H9 (cell line): Measurements from ENCODE around the gene ANXA4. TPM values are rescaled to one million over a fixed set of nuclear protein-coding genes. Genes with fewer than 3 reads are reported as not detected.

Experiments
- DNase-seq: peaks from one replicate; pipeline ENCODE4 v3.0.0-alpha.2; 2017
- H2AFZ ChIP-seq: one replicate; pipeline ENCODE4 v1.6.1; 2013; ENCODE audit warnings: mild to moderate bottlenecking, low read length, control low read depth, moderate library complexity
- H2AK5ac ChIP-seq: 2 replicates; pipeline ENCODE4 v1.6.1; 2013; ENCODE audit warnings: low read length, control low read depth, mixed read lengths; ENCODE audit not compliant: insufficient read length
- H2BK120ac ChIP-seq: one replicate; pipeline ENCODE4 v1.6.1; 2013; ENCODE audit warnings: low read depth, mild to moderate bottlenecking, low read length, control low read depth, inconsistent platforms; ENCODE audit not compliant: poor library complexity, severe bottlenecking
- H2BK12ac ChIP-seq: 2 replicates; pipeline ENCODE4 v1.6.1; 2013; ENCODE audit warnings: low read length, control low read depth, mixed read lengths, low read depth; ENCODE audit not compliant: insufficient read length
- H2BK15ac ChIP-seq: 2 replicates; pipeline ENCODE4 v1.6.1; 2013; ENCODE audit warnings: low read depth, low read length, control low read depth
- H2BK20ac ChIP-seq: one replicate; pipeline ENCODE4 v1.6.1; 2013; ENCODE audit warnings: low read depth, mild to moderate bottlenecking, low read length, control low read depth, inconsistent platforms; ENCODE audit not compliant: poor library complexity, severe bottlenecking
- H2BK5ac ChIP-seq: 2 replicates; pipeline ENCODE4 v1.6.1; 2013; ENCODE audit warnings: low read length, control low read depth, mixed read lengths; ENCODE audit not compliant: insufficient read length
- H3K14ac ChIP-seq: 2 replicates; pipeline ENCODE4 v1.6.1; 2013; ENCODE audit warnings: low read length, control low read depth; ENCODE audit not compliant: insufficient read depth
- H3K18ac ChIP-seq: 2 replicates; pipeline ENCODE4 v1.6.1; 2013; ENCODE audit warnings: low read depth, mild to moderate bottlenecking, mixed read lengths, low read length, control low read depth; ENCODE audit not compliant: insufficient read length
- H3K23ac ChIP-seq: 2 replicates; pipeline ENCODE4 v1.6.1; 2013; ENCODE audit warnings: low read length, control low read depth, mixed read lengths, low read depth; ENCODE audit not compliant: insufficient read length
- H3K23me2 ChIP-seq: 2 replicates; pipeline ENCODE4 v1.6.1; 2013; ENCODE audit warnings: low read depth, mild to moderate bottlenecking, mixed read lengths, low read length, control low read depth; ENCODE audit not compliant: insufficient read length, poor library complexity, severe bottlenecking
- H3K27ac ChIP-seq: 2 replicates; pipeline ENCODE4 v1.5.1; 2013; ENCODE audit warnings: low read length, control low read depth, mixed read lengths, low read depth; ENCODE audit not compliant: insufficient read length
- H3K27me3 ChIP-seq: 2 replicates; pipeline ENCODE4 v1.6.1; 2013; ENCODE audit warnings: low read length, control low read depth, inconsistent platforms; ENCODE audit not compliant: insufficient read depth
- H3K4ac ChIP-seq: 2 replicates; pipeline ENCODE4 v1.6.1; 2013; ENCODE audit warnings: low read depth, mild to moderate bottlenecking, control low read depth, inconsistent platforms, low read length, moderate library complexity
- H3K4me1 ChIP-seq: 2 replicates; pipeline ENCODE4 v1.6.1; 2013; ENCODE audit warnings: low read length, control low read depth, inconsistent platforms; ENCODE audit not compliant: insufficient read depth
- H3K4me2 ChIP-seq: 2 replicates; pipeline ENCODE4 v1.6.1; 2013; ENCODE audit warnings: low read length, control low read depth, mixed read lengths; ENCODE audit not compliant: insufficient read length, insufficient read depth
- H3K56ac ChIP-seq: 2 replicates; pipeline ENCODE4 v1.6.1; 2013; ENCODE audit warnings: low read depth, mild to moderate bottlenecking, mixed read lengths, low read length, control low read depth; ENCODE audit not compliant: insufficient read length
- H3K79me1 ChIP-seq: 2 replicates; pipeline ENCODE4 v1.6.1; 2013; ENCODE audit warnings: low read depth, mild to moderate bottlenecking, moderate library complexity, low read length, control low read depth, inconsistent platforms; ENCODE audit not compliant: insufficient read depth, poor library complexity, severe bottlenecking
- H3K79me2 ChIP-seq: 2 replicates; pipeline ENCODE4 v1.6.1; 2013; ENCODE audit warnings: low read length, control low read depth, inconsistent platforms; ENCODE audit not compliant: insufficient read depth
- H3K9ac ChIP-seq: 2 replicates; pipeline ENCODE4 v1.6.1; 2013; ENCODE audit warnings: low read length, control low read depth, mixed read lengths; ENCODE audit not compliant: insufficient read length; ENCODE audit errors: extremely low read depth
- H3K9me3 ChIP-seq: one replicate; pipeline ENCODE4 v1.6.1; 2013; ENCODE audit warnings: low read depth, low read length, inconsistent platforms; ENCODE audit not compliant: control insufficient read depth
- H3T11ph ChIP-seq: one replicate; pipeline ENCODE4 v1.6.1; 2013; ENCODE audit warnings: mild to moderate bottlenecking, low read length, control low read depth, inconsistent platforms
- H4K20me1 ChIP-seq: one replicate; pipeline ENCODE4 v1.6.1; 2013; ENCODE audit not compliant: control insufficient read depth, insufficient read length, insufficient read depth
- H4K5ac ChIP-seq: 2 replicates; pipeline ENCODE4 v1.6.1; 2013; ENCODE audit warnings: low read depth, mild to moderate bottlenecking, mixed read lengths, low read length, control low read depth; ENCODE audit not compliant: insufficient read length
- H4K8ac ChIP-seq: replicated peaks from 2 replicates; pipeline ENCODE4 v1.6.1; 2013; ENCODE audit warnings: low read length, control low read depth, mixed read lengths, low read depth; ENCODE audit not compliant: insufficient read length
- H4K91ac ChIP-seq: 2 replicates; pipeline ENCODE4 v1.6.1; 2013; ENCODE audit warnings: low read depth, mild to moderate bottlenecking, moderate library complexity, mixed read lengths, low read length, control low read depth; ENCODE audit not compliant: insufficient read length
- H3K27ac Mint-ChIP-seq, 3 experiments: 2 replicates in 2 of 3; 3 replicates in 1 of 3; pipeline ENCODE4 v1.8.0; 2020 to 2021; ENCODE audit warnings: mixed read lengths in 3 of 3, mild to moderate bottlenecking in 1 of 3, moderate library complexity in 1 of 3
- H3K27me3 Mint-ChIP-seq: 2 replicates; pipeline ENCODE4 v1.8.0; 2021; ENCODE audit warnings: low read depth, mild to moderate bottlenecking, moderate library complexity, mixed read lengths
- H3K36me3 Mint-ChIP-seq, 3 experiments: 2 replicates in 2 of 3; 3 replicates in 1 of 3; pipeline ENCODE4 v1.8.0; 2020 to 2021; ENCODE audit warnings: low read depth in 3 of 3, mixed read lengths in 3 of 3; ENCODE audit not compliant: insufficient read depth in 1 of 3
- H3K4me1 Mint-ChIP-seq, 2 experiments: 2 replicates each; pipeline ENCODE4 v1.8.0; 2020; ENCODE audit warnings: mixed read lengths in 2 of 2
- H3K4me3 Mint-ChIP-seq, 2 experiments: 2 replicates in 1 of 2; 3 replicates in 1 of 2; pipeline ENCODE4 v1.8.0; 2020 to 2021; ENCODE audit warnings: mild to moderate bottlenecking in 2 of 2, mixed read lengths in 2 of 2, moderate library complexity in 1 of 2
- H3K9me3 Mint-ChIP-seq, 2 experiments: 2 replicates in 1 of 2; 3 replicates in 1 of 2; pipeline ENCODE4 v1.8.0; 2020; ENCODE audit warnings: mild to moderate bottlenecking in 2 of 2, mixed read lengths in 2 of 2, moderate library complexity in 1 of 2
- WGBS: extraction: QIAGEN DNeasy Blood & Tissue Kit; methylation state at CpG from one replicate; pipeline ENCODE4 v1.1.7; 2013; ENCODE audit warnings: missing lambda C conversion rate, low lambda C conversion rate, mixed read lengths; ENCODE audit not compliant: insufficient read length; ENCODE audit errors: extremely low coverage; 5-methylcytosine and 5-hydroxymethylcytosine counted together
- total RNA-seq: library from RNA; stranded (reverse); gene quantifications from 2 replicates; pipeline ENCODE4 v1.2.1, GENCODE V29; 2021
- TF ChIP-seq, protein P1 (sequence below): fragments of 200-600 bp; sonication (generic); conservative IDR thresholded peaks from 3 replicates; pipeline ENCODE4 v1.8.0; 2021; ENCODE audit warnings: antibody characterized with exemption, mild to moderate bottlenecking

ANXA4 gene
- total RNA-seq, 1 experiment from 2014 or later, result 14.4 TPM

DNA sequence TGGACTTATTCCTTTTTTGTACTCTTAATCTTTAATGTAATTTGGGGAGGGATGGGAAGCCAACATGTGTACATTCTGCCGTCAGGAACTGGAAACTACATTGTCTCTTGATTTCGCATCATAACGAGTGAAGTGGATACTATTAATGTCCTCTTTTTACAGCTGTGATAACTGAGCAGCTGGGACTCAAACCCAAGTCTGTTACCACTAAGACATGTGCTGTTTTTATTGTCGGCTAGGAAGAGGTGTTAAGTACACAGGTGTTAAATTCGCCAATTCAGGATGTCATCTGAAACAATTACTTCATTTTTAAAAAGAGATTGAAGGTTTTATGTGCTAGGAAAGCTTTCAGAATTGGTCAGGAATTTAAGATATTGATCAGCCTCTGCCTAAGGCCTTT, 94.4 kb downstream of the ANXA4 start:
- no peaks in the 10 kb centered on the region for H4K20me1 ChIP-seq
- Mint-ChIP-seq H3K4me1 (peaks cover 3 to 10% of the 10 kb centered on the region in 2 experiments; a peak in 3 of 4 replicates), H3K27me3 (no peaks in the 10 kb centered on the region), H3K36me3 (peaks cover 9 to 29% (median 23%) of the 10 kb centered on the region in 3 experiments; a peak in 6 of 7 replicates), H3K4me3 (no peak overlapping the region), H3K9me3 (no peaks in the 10 kb centered on the region), H3K27ac (0 out of 7 replicates have a peak overlapping the region, but pooled peaks of 2 of the 3 experiments have one; percentile 11 to 14)
- H3T11ph ChIP-seq, result no peak overlapping the region
- no peaks in the 10 kb centered on the region for H3K4me1 ChIP-seq
- no peak overlapping the region for H2AFZ ChIP-seq
- no peak overlapping the region for H3K18ac ChIP-seq
- H4K91ac ChIP-seq, result no peak overlapping the region
- no peak overlapping the region for H3K4ac ChIP-seq
- WGBS, result no CpG with 5 or more reads among the region's 5 CpGs
- no peaks in the 10 kb centered on the region for H3K23me2 ChIP-seq
- no peak overlapping the region for H3K14ac ChIP-seq
- no peak overlapping the region for H2BK120ac ChIP-seq
- peaks cover 7% of the 10 kb centered on the region for H3K79me1 ChIP-seq
- DNase-seq, result no peak
- no peak overlapping the region for H2BK20ac ChIP-seq
- no peak overlapping the region for H2AK5ac ChIP-seq
- no peak overlapping the region for H2BK5ac ChIP-seq
- H4K5ac ChIP-seq, result no peak overlapping the region
- H3K23ac ChIP-seq, result no peak overlapping the region
- peaks cover 9% of the 10 kb centered on the region; the same call in 1 of the 2 replicates for H3K79me2 ChIP-seq
- no peak overlapping the region for H3K27ac ChIP-seq
- H4K8ac ChIP-seq, result no peak overlapping the region
- no peaks in the 10 kb centered on the region for H3K9me3 ChIP-seq
- no peak overlapping the region for H2BK15ac ChIP-seq
- H3K56ac ChIP-seq, result no peak overlapping the region
- no peaks in the 10 kb centered on the region for H3K27me3 ChIP-seq
- TF ChIP-seq, protein P1, sequence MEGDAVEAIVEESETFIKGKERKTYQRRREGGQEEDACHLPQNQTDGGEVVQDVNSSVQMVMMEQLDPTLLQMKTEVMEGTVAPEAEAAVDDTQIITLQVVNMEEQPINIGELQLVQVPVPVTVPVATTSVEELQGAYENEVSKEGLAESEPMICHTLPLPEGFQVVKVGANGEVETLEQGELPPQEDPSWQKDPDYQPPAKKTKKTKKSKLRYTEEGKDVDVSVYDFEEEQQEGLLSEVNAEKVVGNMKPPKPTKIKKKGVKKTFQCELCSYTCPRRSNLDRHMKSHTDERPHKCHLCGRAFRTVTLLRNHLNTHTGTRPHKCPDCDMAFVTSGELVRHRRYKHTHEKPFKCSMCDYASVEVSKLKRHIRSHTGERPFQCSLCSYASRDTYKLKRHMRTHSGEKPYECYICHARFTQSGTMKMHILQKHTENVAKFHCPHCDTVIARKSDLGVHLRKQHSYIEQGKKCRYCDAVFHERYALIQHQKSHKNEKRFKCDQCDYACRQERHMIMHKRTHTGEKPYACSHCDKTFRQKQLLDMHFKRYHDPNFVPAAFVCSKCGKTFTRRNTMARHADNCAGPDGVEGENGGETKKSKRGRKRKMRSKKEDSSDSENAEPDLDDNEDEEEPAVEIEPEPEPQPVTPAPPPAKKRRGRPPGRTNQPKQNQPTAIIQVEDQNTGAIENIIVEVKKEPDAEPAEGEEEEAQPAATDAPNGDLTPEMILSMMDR, result no peak
- H3K4me2 ChIP-seq, result no peak overlapping the region
- H3K9ac ChIP-seq, result no peak overlapping the region
- no peak overlapping the region for H2BK12ac ChIP-seq
